HG03025 (cell line): ENCODE results near the gene SELPLG.
"Not testable (repeated sequence)": the region's sequence is repeated elsewhere in the genome, so short reads cannot be mapped to it uniquely, and the experiment has no call there.

Experiments used
- ATAC-seq: cut with Tn5 transposase; IDR thresholded peaks from one replicate; pipeline ENCODE4 v1.9.1; 2021; ENCODE audit warnings: mild to moderate bottlenecking, moderate library complexity; ENCODE audit not compliant: unreplicated experiment, low FRiP score

SELPLG gene

GRCh38 chr12:108641446-108642268 is 8.0 kb upstream of the SELPLG start:
- no peak for ATAC-seq

- ATAC-seq = no peak
These were observed 7.2 kb upstream of the SELPLG start for GRCh38 chr12:108640802-108641445.

GRCh38 chr12:108638997-108639822 is 5.5 kb upstream of the SELPLG start:
- ATAC-seq = no peak

- ATAC-seq = no peak
These were observed 4.6 kb upstream of the SELPLG start for GRCh38 chr12:108638141-108638827.

GRCh38 chr12:108637222-108637971 is 3.7 kb upstream of the SELPLG start:
- no peak for ATAC-seq

- ATAC-seq = peak; percentile 4
These were observed 2.5 kb upstream of the SELPLG start for GRCh38 chr12:108635997-108636808.

GRCh38 chr12:108635201-108635996 is 1.7 kb upstream of the SELPLG start:
- peak; percentile 41 for ATAC-seq

GRCh38 chr12:108634341-108634751 is 652 bp upstream of the SELPLG start:
- ATAC-seq = no peak

GRCh38 chr12:108633081-108633533 is 587 bp downstream of the SELPLG start:
- ATAC-seq = no peak

GRCh38 chr12:108631261-108631660 is 2.4 kb downstream of the SELPLG start:
- ATAC-seq = not testable (repeated sequence)

GRCh38 chr12:108630481-108631207 is 3.0 kb downstream of the SELPLG start:
- ATAC-seq = no peak

- no peak for ATAC-seq
These were observed 3.7 kb downstream of the SELPLG start for GRCh38 chr12:108629824-108630476.

- ATAC-seq = no peak
These were observed 4.5 kb downstream of the SELPLG start for GRCh38 chr12:108629151-108629550.

GRCh38 chr12:108627134-108627920 is 6.4 kb downstream of the SELPLG start:
- ATAC-seq = no peak

GRCh38 chr12:108625228-108625627 is 8.5 kb downstream of the SELPLG start:
- ATAC-seq = no peak

- no peak for ATAC-seq
These were observed 10.1 kb downstream of the SELPLG start for GRCh38 chr12:108623577-108623976.
